ENCODE measurements around the gene HSPG2.

GRCh38 chr1:21901473-21901847, 35.6 kb downstream of the HSPG2 start:
- TF ChIP-seq REST (IDR thresholded peaks at IDR 0.05; ENCODE audit: low read depth): no peak
- TF ChIP-seq CEBPB (IDR thresholded peaks at IDR 0.05): no peak
- TF ChIP-seq TCF12 (IDR thresholded peaks at IDR 0.05; ENCODE audit: low read depth): no peak
- no peak for TF ChIP-seq RAD21 (IDR thresholded peaks at IDR 0.05; ENCODE audit: low read depth)
- TF ChIP-seq EP300 (IDR thresholded peaks at IDR 0.05; ENCODE audit: borderline replicate concordance): no peak
- no peak for TF ChIP-seq MAX (IDR thresholded peaks at IDR 0.05)
